Activated T-helper 9 cell treated with anti-CD3 and anti-CD28 coated beads, Interleukin-2, amount 50 U/mL, for 16 hours (primary cell): ENCODE measurements around the gene TRIM65.

Experiments used
- DNase-seq: peaks from one replicate; pipeline ENCODE4 v3.0.0-alpha.2; 2020; ENCODE audit warnings: low read depth

The TRIM65 gene

DNA sequence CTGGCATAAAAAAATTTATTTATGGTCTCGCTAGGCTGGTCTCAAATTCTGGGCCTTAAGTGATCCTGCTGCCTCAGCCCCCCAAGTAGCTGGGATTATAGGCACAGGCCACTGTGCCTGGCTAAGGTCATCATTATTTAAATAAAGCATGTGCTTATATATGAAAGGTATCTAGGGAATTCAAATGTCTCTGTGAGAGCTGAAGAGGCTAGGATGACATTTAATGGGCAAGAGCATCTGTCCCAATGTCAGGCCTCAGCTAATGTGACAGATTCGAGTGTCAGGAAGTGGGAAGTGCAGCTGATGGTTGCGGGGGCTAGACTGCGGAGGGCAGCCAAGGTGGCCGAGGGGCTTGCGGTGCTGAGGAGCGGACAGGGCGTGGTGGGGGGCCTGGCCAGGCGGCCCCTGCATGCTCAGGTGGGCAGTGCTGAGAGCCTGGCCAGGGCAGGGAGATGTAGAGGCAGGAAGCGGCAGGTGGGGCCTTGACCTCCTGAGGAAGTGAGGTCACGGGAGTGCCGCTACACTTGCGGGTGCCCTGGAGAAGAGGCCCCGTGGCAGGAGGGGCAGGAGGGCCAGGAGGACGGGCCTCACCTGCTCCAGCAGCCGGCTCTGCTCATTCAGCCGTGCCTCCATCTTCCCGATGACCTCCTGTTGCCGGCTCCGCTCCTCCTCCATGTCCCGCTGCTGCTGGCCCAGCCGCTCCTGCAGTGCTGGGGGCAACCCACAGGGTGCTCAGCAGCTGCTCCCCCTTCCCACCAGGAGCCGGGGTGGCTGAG lies 20.6 kb upstream of the TRIM65 start:
- DNase-seq, result no peak

DNA sequence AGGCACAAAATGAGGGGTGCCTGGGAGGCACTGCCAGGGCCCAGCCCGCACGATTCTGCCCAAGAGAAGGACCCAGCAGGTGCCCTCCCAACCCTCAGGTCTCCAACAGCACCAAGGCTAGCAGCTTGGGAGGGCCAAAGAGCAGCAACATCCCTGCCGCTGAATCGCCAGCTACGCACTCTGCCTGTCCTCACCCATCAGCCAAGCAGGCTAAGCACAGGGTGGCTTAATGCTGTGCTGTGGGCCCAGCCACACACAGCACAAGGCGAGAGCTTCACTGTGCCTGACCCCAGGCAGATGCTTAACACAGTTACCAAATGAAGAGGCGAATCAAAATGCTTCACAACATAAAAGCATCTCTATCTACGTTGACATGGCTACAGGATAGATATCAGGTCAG lies 18.5 kb upstream of the TRIM65 start:
- no peak for DNase-seq

DNA sequence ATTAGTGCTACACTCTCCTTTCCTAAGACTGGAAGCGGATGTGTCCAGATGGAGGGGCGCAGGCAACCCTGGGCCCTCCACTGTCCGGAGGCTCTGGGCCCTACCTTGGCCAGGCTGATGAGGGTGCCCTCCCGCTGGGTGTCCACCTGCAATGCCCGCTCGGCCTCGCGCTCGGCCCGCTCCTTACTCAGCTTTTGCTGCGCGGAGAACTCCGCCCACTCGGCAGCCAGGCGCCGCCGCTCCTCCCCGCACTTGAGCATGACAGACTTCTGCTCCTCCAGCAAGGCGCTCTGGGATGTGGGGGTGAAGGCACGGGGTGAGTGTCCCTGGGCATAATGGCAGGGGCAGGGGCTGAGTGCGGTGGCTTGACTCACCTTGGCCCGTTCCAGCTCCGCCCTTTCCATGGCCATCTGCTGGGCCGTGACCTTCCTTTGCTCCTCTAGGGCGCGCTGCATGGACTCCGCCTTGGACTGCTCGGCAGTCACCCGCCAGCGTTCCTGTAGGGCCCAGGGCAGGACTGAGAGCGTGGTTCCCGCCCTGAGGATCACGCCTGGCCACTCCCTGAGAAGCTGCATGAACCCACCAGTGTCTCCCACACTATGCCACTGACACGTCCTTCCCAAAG lies 18.0 kb upstream of the TRIM65 start:
- no peak for DNase-seq

DNA sequence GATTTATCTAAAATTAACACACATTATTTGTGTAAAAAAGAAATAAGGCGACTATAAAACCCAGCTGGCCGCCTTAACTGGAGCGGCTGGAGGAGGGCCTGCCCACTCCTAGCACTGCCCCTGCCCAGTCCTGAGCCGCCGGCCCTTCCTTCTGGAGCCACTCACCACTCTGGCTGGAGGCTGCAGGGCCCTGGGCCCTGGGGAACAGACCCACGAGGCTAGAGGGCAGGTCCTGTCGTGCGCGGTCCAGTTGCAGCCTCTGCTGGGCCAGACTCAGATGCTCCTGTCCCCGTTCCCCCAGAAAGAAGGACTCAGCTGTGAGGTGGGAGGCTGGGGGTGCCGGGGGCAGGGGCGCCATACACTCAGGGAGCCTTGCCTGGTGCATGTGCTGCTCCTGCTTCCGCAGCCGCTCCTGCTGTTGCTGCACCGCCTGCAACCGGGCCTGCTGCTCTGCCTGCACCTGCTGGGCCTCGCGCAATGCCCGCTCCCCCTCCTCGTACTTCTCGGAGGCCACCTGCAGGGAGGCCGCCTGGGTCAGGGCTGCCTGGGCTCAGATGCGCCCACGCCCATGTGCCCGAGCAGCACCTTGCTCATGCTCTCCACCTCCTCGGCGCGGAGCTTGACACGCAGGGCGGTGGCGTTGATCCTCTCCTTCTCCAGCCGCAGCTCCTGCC lies 16.9 kb upstream of the TRIM65 start:
- DNase-seq, result no peak

DNA sequence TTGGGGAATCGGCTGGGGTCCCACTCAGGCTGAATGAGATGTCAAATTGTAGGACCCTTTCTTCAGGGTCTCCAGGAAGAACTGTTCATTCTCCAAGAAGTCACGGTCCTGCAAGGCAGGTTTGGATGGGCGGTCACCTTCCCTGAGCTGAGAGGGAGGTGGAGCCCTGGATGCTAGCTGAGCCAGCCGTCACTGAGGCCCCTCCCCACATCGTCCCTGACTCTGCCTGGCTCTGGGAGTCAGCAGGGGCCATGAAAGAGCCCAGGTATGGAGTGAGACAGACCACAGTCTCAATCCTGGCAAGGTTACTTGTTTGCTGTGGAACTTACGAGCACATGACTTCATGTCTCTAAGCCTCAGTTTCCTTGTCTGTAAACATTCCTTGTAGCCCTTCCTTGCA lies 13.9 kb upstream of the TRIM65 start:
- DNase-seq, result no peak

DNA sequence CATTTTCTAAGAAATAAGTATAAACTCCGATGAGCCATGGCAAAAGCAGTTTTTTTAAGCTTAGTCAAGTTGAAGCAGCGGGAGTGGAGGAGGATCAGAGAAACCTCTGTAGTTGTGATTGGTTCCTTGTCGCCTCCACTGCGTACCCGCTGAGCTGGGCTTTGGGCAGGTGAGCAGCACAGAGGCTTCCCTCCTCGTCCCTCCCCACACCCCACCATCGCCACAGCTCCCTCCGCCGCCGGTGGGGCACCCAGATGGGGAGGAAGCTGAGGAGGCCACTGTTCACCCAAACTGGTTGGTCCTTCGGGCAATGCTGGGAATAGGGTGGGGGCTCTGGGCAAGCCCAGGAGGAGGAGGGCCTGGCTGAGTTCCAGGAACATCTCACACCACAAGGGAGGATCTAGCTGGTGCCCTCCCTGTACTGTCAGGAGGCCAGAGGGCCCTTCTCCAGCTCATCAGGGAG lies 13.1 kb upstream of the TRIM65 start:
- DNase-seq, result no peak

DNA sequence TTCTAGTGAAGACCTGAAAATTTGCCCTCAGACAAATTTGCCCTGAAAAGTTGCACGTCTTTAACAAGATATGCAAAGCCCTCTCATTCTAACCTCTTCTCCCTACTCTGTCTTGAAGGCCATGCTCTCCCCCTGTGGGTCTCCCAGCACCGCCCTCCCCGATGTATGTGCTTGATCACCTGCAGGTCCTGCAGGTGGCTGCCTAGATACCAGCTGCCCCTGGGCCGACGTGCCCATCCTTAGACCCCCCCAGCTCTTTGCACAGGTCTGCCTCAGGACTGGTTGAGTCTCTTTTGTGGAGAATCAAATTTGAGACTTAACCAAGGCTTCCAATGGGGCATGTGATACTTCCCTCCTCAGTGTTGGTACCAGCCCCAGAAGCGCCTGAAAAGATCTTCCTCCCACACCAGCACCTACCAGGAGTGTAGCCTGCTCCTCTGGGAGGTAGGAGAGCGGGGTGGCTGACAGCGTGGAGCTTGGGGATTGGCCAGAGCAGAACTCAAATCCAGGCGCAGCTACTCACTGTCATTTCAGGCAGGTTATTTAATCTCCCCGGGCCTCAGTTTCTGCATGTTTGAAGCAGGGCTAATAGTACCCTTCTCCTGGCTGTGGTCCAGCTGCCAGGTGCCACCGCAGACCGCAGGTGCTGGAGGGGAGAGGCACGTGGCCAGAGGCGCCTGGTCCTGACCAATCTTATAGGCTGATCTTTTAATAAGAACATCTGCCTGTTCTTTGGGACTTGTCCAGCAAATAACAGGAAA lies 12.5 kb upstream of the TRIM65 start:
- DNase-seq, result no peak

DNA sequence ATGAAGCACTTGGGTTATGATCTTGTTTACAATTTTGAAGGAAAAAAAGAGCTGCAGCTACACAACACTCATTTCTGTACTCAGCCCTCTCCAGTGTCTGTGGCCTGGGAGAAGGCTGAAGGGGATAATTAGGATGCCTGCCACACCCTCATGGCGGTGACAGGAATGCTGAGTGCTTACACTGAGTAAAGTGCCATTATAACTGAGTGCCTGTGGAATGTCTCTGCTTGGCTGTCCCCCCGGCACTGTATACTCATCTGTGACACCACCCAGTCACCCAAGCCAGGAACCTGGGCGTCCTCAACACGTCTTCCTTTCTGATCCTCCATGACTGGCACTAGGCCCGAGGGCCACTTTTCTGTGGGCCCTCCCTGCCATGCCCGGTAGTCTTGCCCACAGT lies 11.4 kb upstream of the TRIM65 start:
- DNase-seq, result no peak

DNA sequence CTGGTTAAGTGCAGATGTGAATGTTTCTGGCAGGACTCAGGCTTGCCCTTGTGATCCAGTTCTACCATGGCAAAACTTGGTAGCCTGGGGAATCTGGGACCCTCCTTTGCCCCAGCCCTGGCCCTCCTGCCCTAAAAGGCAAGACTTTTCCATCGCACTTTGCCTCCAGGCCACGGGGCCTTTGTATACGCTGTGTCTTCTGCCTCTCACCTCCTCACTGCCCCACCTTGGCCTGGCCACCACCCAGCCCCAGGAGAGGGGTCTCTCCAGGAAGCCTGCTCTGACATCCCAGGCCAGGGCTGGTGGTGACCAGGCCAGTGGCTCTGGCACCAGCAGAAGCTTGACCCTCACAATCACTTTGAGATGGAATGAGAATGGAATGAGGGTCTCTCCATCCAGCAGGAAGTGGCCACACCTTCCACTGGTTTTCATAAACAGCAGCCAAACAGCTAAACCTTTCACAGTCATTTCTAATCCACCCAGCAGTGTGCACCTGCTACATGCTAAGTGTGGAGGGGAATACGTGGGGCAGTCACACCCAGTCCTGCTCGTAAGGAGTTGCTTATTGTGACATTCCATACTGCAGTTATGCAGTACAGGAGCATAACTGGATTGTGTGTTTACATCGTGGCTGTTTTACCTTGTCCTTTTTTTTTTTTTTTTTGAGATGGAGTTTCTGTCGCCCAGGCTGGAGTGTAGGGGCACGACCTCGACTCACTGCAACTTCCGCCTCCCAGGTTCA lies 9.6 kb upstream of the TRIM65 start:
- no peak for DNase-seq

DNA sequence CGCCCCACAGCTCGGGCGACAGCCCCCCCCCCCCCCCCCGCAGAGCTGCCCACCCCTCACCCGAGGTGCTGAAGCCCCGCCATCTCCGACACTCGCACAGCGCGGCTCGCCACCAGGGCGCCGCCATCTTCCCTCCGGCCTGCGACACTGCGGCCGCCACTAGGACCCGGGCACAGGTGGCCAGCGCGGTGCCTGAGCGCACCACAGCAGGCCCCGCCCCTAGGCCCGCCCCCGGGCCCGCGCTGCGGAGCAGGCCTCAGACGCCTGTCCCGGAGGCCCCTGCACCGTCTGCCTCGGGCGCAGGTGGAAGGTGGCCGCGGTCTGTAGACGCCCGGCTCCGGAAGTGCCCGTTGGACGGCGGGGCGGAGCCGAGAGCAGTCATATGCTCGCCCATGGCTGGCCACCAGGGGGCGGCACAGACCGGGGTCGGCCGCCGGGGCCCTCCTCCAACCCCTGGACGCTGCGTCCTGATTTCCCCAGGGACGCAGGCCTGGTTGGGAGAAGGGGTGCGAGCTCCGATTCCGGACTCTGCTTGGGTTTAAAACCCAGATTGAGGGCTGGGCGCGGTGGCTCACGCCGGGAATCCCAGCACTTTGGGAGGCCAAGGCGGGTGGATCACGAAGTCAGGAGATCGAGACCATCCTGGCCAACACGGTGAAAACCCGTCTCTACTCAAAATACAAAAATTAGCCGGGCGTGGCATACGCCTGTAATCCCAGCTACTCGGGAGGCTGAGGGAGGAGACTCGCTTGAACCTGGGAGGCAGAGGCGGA lies 8.2 kb upstream of the TRIM65 start, which contains the start of gene MRPL38:
Gene MRPL38, minus strand, starts transcription at position 136 of the 773 bp plus-strand sequence. Its CDS starts 9 bp downstream, at position 127.
- DNase-seq, result peak; percentile 93

DNA sequence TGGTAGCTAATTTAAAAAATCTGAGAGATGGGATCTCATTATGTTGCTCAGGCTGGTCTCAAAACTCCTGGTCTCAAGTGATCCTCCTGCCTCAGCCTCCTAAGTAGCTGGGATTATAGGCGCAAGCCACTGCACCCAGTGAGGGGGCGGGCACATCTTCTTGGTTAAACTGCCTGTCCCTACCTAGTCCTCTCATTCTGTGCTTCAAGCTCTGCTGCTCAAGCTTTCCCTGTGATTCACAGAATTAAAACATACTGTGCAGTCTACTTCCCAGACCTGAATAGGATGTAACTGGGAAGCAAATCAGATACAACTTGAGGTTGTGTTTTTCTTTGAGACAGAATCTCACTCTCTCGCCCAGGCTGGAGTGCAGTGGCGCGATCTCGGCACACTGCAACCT lies 5.7 kb upstream of the TRIM65 start:
- no peak for DNase-seq

DNA sequence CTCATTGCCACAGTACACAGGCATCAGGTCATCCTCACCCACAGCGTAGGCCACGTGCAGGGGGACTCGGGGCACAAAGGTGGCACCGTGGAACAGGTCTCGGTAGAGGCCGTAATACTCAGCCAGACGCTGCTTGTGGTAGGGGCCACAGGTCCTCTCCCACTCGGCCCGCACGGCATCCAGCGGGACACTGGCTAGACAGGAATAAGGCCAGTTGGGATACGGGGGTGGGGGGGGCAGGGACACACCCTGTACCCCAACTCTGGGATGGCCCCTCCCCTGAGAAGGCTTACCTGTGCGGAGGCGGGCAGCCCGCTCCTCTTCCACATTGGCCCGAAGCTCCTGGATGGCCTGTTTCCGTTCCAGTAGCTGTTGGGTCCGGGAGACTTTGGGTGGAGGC lies 5.0 kb upstream of the TRIM65 start:
- DNase-seq, result no peak

DNA sequence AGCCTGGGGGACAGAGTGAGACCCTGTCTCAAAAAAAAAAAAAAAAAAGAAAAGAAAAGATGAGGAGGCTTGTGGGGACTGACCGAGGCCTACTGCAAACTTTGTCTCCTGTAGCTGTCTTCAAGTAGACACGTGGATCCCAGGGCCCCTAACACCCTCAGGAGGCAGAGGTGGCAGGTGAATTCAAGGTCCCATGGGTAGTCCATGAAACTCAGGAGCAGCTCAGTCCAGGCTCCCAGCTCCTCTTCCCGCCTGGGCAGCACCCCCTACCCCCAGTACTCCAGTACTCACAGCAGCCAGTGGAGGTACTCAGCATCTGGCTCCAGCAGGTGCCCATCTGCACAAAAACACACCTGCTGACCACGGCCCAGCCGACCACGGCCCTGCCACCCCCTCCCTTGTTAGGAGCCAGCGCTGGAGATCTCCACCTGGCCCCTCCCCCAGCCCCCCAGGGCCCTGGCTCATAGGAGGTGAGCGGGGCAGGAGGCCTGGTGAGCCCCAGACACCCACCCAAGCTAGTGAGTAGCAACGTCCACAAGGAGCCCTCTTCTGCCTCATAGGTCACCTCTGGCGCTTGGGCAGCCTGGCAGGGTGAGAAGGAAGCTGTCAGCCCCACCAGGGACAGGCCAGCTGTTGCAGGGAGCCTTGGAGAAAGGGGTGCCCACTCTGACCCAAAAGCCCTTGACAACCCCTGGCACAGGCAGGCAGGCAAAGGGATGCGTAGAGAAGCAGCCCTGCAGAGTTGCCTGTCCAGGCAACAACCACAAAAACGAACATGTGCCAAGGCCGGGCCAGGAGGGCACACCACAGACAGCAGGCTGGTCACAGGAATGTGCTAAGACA lies 4.2 kb upstream of the TRIM65 start:
- no peak for DNase-seq

DNA sequence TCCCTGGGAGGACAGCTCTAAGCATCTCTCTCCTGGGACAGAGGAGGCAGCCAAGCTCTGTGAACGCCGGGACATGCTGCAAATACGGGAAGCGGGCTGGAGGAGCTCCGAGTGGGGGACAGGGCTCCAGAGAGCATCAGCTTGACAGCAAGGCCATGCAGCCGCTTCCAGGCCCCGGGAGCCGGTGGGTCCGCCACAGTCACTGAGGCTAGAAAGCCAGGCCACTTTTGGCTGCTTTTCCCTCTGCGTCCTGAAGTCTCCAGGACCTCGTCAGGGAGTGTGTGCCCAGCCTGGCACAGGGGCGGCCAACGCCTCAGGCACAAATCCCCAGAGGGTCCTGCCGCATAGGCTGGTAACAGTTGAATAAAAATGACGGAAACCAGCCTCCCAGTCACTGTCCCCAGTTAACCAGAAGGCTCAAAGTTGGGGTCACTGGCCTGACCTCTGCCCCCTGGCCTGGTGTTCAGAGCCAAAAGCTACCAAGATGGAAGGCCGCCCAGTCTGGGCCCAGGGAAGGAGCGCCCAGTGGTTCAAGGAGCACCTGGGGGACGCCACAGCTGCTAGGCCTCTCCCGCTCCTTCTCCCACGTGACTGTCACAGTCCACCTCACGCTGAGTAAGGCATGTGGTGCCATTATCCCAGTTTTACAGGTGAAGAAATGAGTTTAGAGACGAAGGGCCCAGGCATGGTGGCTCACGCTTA lies 3.2 kb upstream of the TRIM65 start:
- DNase-seq, result no peak

DNA sequence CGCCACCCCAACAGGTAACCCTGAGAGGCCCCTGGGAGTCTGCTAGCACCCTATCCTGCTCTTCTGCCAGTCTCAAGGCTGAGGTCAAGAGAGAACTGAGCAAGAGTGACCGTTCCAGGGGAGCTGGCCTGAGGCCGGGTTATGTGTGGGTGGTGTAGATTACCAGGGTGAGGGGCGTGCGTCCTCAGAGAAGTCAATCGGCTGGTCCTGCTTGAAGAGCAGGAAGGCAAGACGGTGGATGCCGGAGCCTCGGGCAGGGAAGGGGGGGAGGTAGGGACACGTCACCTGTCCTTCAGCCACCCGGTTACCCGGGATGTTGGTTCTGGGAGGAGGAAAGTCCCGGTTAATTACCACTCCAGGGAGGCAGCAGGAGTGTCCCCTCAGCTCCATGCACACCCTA lies 2.6 kb upstream of the TRIM65 start:
- no peak for DNase-seq

DNA sequence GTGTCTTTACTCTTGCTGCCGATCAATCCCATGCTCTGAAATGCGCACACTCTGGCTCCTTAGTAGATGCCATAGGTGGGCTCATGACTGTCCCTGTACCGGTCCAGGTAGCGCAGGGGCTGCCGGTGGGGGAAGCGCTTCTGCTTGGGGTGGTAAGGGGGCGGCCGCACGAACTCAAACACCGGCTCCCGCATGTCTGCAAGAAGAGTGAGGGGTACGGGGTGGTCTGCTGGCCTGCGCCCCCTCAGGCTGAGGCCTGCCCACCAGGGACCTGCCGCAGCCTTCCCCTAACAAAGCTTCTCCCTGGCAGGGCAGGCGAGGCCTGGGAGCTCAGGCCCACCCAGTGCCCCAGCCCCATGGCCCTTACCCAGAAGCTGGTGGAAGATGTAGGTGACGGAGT lies 2.0 kb upstream of the TRIM65 start:
- DNase-seq, result no peak

DNA sequence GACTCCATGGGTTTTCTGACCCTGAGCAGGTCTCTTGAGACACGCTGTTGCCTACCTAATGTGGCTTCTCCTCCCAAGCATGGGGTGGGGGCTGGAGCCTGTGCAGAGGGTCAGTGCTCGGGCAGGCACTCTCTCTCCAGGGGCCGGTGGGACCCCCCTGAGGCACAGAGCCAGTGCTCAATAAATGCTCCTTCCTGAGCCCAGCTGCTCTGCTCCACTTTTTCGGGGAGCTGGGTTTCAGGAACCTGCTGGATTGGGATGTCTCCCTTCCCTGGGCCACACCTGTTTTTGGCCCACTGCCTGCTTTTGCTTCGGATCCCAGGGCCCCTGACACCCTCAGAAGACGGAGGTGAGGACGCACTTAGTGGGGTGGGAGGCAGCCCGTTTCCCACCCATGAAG lies 1.3 kb upstream of the TRIM65 start:
- DNase-seq, result no peak

DNA sequence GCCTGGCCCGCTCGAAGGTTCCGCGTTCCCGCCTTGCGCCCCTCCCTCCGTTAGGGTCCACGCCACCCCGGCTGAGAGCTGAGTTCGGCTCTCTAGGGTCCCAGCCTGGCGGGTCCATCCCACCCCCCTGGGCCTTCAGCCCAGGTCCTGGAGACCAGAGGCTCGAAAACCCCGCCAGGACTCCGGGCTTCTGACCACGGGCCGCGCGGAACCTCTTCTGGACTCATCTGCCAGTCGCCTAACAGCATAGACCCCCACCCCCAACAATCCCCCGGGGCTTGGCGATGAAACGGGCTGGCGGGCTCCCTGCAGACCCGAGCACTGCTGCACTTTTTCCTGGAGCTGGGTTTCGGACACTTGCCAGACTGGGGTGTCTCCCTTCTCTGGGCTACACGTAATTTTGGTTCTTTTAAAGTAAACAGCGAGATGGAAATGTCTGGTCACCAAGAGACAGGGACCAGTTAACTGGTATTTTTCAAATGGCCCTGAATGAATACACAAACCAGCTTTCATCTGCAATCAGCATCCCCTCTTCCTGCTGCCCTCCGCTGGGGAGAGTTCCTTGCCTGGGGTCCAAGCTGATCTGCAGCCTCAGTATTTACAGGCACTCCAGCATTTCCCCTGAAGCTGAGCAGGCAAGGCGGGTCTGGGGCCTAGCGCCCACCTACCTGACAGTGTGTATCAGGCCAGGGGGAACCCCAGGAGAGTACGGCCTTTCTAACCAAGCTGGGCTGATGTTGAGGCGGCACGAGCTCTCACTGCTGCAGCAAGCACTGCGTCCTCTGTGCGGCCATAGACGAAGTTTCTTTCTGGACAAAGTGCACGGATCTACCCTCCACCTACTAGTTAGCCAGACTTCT lies 639 bp upstream of the TRIM65 start:
- no peak for DNase-seq
